Forelimb muscle (tissue), 1 donor: ENCODE measurements around the gene ANO3. TPM values are rescaled to one million over a fixed set of nuclear protein-coding genes. Genes with fewer than 3 reads are reported as not detected.

Experiments
- DNase-seq: peaks from one replicate; pipeline ENCODE4 v3.0.0-alpha.2; 2013; ENCODE audit warnings: low read depth
- polyA plus RNA-seq: library from polyadenylated mRNA; unstranded; fragments of 120-200 nt; gene quantifications from one replicate; pipeline ENCODE4 v1.2.1, GENCODE V29; 2013; ENCODE audit not compliant: insufficient read length

The ANO3 gene
- polyA plus RNA-seq, 1 donor = 0.15 TPM

DNA sequence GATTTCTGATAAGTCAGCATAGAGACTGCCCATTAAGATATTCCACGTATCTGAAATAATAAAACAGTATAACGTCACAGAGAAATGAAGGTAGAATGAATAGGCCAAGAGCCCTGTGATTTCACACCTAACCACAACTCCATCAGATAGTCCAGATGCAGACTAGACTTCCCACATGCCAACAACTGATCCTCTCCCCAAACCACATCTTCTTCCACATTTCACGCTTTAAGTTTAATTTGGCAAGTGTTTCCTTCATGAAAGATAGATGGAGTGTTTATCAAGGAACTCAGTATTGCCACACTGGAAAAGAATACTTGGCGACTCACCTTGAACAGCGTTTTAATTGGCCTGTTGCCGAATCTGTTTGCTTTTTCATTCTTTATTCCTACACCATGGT, 158.6 kb downstream of the ANO3 start:
- DNase-seq = no peak

GRCh38 chr11:26493616-26494015, 161.7 kb downstream of the ANO3 start:
- DNase-seq = no peak

DNA sequence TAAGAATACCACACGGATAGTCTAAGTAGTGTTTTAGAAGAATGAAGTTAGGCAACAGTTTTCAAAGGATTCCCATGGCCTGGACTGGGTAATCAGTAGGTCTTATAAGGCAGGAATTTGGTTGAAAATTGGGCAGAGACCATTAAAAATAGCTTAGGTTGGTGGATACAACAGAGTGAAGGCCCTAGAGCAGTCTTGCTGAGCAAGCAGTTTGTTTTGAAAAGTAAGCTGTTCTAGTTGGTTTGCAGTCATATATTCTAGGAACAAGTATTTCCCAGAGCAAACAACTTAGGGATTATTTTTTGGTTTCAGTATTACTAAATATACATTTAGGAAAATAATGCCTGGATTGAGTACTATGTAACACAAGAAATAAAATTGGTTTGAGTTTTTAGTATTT, 175.3 kb downstream of the ANO3 start:
- no peak for DNase-seq

- no peak for DNase-seq
These were observed 178.2 kb downstream of the ANO3 start for GRCh38 chr11:26510164-26510563.

DNA sequence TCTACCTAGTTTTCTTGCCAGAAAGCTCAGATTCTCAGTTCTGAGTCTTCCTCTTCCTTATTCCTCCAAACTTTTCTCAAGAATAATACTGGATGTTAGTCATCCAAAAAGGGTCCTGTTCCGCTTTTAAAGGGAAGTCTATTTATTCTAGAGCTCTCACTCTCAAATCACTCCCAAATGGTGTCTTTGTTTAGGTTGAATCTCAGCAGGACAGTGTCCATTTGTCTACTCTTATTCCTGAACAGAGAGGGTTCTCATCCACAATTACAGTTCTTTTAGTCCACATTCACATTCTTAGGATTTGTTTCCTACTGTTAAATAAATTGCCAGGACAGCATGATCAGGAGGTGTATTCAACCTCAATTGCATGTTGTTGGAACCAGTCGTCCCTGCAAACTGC, 178.8 kb downstream of the ANO3 start:
- no peak for DNase-seq

DNA sequence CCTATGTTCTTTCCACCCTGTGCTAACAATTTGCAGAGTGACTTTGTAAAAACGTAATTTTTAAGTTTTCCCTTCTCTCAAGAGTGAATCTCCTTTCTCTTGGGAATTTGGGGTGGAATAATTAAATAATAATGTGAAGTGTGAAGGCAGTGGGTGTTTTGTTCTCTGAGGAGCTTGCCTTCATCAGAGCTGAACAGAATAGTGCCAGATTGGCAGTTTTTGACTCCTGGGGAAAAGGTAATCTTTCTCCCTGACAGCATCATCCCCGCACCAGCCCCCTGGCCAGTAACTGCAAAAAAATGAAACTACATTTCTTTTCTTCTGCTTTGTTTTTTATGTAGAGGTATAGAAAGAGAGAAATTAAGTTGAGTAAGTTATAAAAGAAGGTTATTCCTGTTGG, 180.3 kb downstream of the ANO3 start:
- DNase-seq = no peak

DNA sequence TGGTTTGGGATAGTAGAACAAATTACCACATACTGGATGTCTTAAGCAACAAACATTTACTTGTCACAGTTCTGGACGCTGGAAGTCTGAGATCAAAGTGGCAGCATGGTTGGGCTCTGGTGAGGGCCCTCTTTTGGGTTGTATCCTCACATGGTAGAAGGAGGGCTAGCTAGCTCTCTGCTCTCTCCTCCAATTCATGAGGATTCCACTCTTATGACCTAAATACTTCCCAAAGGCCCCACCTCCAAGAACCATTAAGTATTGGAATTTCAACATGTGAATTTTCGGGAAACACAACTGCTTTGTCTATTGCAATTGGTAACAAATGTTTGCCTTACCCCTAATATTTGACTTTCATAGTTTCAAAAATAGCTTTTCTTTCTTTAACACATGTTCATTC, 187.5 kb downstream of the ANO3 start:
- no peak for DNase-seq

- DNase-seq = no peak
These were observed 191.1 kb downstream of the ANO3 start for GRCh38 chr11:26522912-26523610.

- DNase-seq = no peak
These were observed 195.8 kb downstream of the ANO3 start for GRCh38 chr11:26527685-26528084.

DNA sequence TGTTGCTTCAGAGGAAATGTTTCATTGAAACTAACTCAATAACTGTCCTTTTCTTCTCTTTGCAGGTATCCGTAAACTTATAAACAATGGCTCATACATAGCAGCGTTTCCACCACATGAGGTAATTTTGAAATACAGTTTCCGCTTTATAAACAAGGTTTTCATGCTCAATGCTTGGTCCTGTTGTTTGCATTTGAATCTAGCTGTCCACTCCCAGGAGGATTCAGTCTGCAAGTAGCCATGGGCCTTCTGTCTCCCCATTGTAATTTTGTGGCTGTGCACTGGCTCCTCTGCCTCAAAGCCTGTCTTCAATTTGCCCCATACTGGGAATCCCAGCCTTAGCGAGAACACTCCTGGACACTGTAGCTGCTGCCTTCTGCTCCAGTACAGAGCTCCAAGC, 205.4 kb downstream of the ANO3 start:
- DNase-seq = no peak

DNA sequence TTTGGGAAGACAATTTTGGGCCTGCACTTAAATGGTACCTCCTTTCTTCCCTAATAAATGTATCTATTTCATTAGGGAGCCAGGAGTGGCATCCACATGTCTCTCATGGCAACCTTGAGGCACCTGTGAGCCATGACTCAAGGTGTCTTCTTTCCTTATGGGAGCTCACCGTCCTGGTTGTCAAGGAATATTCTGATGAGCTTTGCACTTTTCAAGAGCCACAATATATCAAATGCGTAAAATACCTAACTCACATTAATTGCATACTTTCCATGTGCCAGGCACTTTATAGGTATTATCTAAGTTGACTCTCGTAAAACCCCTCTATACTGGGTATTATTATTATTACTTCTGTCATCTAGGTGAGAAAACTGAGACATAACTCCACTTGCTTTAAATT, 207.6 kb downstream of the ANO3 start:
- DNase-seq = no peak

- no peak for DNase-seq
These were observed 209.9 kb downstream of the ANO3 start for GRCh38 chr11:26541870-26542269.

GRCh38 chr11:26549176-26549575, 217.2 kb downstream of the ANO3 start:
- no peak for DNase-seq

- no peak for DNase-seq
These were observed 218.1 kb downstream of the ANO3 start for GRCh38 chr11:26550022-26550421.

GRCh38 chr11:26551186-26551801, 219.4 kb downstream of the ANO3 start:
- no peak for DNase-seq

- DNase-seq = no peak
These were observed 221.3 kb downstream of the ANO3 start for GRCh38 chr11:26553182-26553581.

GRCh38 chr11:26554455-26554854, 222.5 kb downstream of the ANO3 start:
- DNase-seq = no peak

DNA sequence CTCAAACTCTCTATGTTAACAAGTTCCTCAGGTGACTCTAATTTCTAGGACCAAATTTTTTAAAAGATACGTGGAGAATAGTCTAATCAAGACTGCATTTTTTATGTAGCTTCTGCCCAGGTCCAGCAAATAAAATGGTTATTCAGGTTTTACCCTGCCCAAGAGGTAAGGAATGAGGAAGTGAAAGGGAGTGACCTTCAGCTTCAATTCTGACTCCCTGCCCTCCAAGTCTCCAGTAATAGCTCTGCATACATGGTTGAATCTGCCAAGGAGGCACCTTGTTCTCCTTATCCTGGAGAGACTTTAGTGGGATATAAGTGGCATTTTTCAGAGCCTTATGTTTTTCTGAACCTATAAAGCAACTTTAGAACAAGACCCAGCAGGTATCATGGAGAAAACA, 224.7 kb downstream of the ANO3 start:
- no peak for DNase-seq

DNA sequence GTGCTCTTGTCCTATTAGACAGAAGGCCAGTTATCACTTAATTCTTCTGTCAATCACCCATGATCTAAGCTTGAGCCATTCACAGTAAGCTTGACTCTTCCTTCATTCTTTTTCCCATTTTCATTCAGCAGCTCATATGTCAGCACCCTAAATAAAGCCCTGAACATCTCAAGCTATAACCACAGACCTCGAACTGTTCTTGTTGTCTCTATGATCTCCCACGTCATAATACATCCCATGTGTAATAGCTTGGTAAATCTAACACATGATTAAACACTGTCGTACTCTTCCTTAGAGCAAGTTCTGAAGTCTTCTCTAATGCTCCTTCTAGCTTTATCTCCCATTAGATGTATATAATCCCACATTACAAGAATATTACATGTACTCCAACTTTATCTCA, 225.7 kb downstream of the ANO3 start:
- no peak for DNase-seq

GRCh38 chr11:26558190-26558589, 226.3 kb downstream of the ANO3 start:
- no peak for DNase-seq

- DNase-seq = no peak
These were observed 237.7 kb downstream of the ANO3 start for GRCh38 chr11:26569646-26570045.

- DNase-seq = no peak
These were observed 240.1 kb downstream of the ANO3 start, which contains the start of gene MUC15 for GRCh38 chr11:26571861-26572654. Gene MUC15 (minus strand): TSS chr11:26572263. CDS start chr11:26567094, 5,169 bp downstream.
